Calu3 (cell line): ENCODE data around the gene GNAS. TPM values are rescaled to one million over a fixed set of nuclear protein-coding genes. Genes with fewer than 3 reads are reported as not detected.

Experiments
- BruUV-seq: library from RNA; stranded (reverse); fragments of 400-500 nt; replicated peaks from 2 replicates; lab custom pipeline; 2021; lab: Mats Ljungman, UMichigan
- CTCF ChIA-PET: fragments of 300-600 bp; sonication (Branson Sonifier 250); formaldehyde crosslinking; loops from one replicate; lab custom pipeline; 2022; ENCODE audit warnings: antibody characterized with exemption; lab: Charles Lee
- DNase-seq: peaks from one replicate; pipeline ENCODE4 v3.0.0; 2022
- H3K27ac Mint-ChIP-seq: one replicate; pipeline ENCODE4 v1.8.0; 2022; ENCODE audit warnings: mixed read lengths; ENCODE audit not compliant: unreplicated experiment
- H3K27me3 Mint-ChIP-seq: one replicate; pipeline ENCODE4 v1.8.0; 2022; ENCODE audit warnings: mixed read lengths; ENCODE audit not compliant: unreplicated experiment
- H3K36me3 Mint-ChIP-seq: one replicate; pipeline ENCODE4 v1.8.0; 2022; ENCODE audit warnings: mild to moderate bottlenecking, moderate library complexity, mixed read lengths; ENCODE audit not compliant: insufficient read depth, unreplicated experiment
- H3K4me1 Mint-ChIP-seq: one replicate; pipeline ENCODE4 v1.8.0; 2022; ENCODE audit warnings: mild to moderate bottlenecking, low read depth, mixed read lengths; ENCODE audit not compliant: unreplicated experiment
- H3K4me3 Mint-ChIP-seq: one replicate; pipeline ENCODE4 v1.8.0; 2022; ENCODE audit warnings: mild to moderate bottlenecking, low read depth, moderate library complexity, mixed read lengths; ENCODE audit not compliant: unreplicated experiment
- H3K9me3 Mint-ChIP-seq: one replicate; pipeline ENCODE4 v1.8.0; 2022; ENCODE audit warnings: low read depth, mixed read lengths; ENCODE audit not compliant: unreplicated experiment
- intact Hi-C: fragments of 100-400 bp; cut with micrococcal nuclease; formaldehyde crosslinking; loops from one replicate; pipeline ENCODE4 v1.10.0; 2022; ENCODE audit not compliant: unreplicated experiment
- total RNA-seq: library from RNA; stranded (reverse); gene quantifications from 2 replicates; pipeline ENCODE4 v1.2.3, GENCODE V29; 2022
- TF ChIP-seq, protein P1 (sequence below): fragments of 200-600 bp; IDR thresholded peaks from one replicate; pipeline ENCODE4 v1.8.0; 2022; ENCODE audit warnings: antibody characterized with exemption; ENCODE audit not compliant: unreplicated experiment

The GNAS gene
- total RNA-seq, 1 experiment from 2014 or later = 1,410 TPM

- Mint-ChIP-seq H3K4me3 (no peak overlapping the region), H3K9me3 (no peaks in the 10 kb centered on the region), H3K27ac (no peak overlapping the region), H3K4me1 (no peaks in the 10 kb centered on the region), H3K27me3 (peaks cover 10% of the 10 kb centered on the region), H3K36me3 (no peaks in the 10 kb centered on the region)
- DNase-seq = no peak
- CTCF ChIA-PET = no interaction called here
- no TSS peak for BruUV-seq
- TF ChIP-seq, protein P1, sequence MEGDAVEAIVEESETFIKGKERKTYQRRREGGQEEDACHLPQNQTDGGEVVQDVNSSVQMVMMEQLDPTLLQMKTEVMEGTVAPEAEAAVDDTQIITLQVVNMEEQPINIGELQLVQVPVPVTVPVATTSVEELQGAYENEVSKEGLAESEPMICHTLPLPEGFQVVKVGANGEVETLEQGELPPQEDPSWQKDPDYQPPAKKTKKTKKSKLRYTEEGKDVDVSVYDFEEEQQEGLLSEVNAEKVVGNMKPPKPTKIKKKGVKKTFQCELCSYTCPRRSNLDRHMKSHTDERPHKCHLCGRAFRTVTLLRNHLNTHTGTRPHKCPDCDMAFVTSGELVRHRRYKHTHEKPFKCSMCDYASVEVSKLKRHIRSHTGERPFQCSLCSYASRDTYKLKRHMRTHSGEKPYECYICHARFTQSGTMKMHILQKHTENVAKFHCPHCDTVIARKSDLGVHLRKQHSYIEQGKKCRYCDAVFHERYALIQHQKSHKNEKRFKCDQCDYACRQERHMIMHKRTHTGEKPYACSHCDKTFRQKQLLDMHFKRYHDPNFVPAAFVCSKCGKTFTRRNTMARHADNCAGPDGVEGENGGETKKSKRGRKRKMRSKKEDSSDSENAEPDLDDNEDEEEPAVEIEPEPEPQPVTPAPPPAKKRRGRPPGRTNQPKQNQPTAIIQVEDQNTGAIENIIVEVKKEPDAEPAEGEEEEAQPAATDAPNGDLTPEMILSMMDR = no peak
- intact Hi-C loops = no loop called here
Measured at GRCh38 chr20:58921564-58921963, 69.0 kb downstream of the GNAS start.

DNA sequence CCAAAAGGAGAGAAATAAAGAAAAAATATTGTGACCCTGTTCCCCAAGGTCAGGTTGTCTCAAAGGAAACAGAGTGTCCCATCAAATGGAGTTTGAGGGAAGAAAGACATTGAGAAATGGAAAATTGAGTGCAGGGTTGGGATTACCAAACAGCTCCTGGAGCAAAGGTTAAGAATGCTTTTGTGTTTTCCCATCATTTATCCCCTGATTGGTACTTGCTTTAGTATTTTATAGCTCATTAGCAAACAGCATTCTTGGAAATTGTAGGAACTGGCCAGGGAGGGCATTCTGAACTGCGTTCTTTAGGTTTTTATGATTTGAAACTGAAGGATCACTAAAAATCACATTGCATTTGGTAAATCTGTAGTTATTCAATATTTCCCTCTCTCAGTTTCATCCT, 69.5 kb downstream of the GNAS start:
- no peaks in the 10 kb centered on the region for H3K36me3 Mint-ChIP-seq
- TF ChIP-seq, protein P1 = no peak
- CTCF ChIA-PET = no interaction called here
- H3K4me3 Mint-ChIP-seq = no peak overlapping the region
- no TSS peak for BruUV-seq
- H3K27ac Mint-ChIP-seq = no peak overlapping the region
- peaks cover 10% of the 10 kb centered on the region for H3K27me3 Mint-ChIP-seq
- H3K9me3 Mint-ChIP-seq = no peaks in the 10 kb centered on the region
- DNase-seq = no peak
- intact Hi-C loops = no loop called here
- no peaks in the 10 kb centered on the region for H3K4me1 Mint-ChIP-seq

DNA sequence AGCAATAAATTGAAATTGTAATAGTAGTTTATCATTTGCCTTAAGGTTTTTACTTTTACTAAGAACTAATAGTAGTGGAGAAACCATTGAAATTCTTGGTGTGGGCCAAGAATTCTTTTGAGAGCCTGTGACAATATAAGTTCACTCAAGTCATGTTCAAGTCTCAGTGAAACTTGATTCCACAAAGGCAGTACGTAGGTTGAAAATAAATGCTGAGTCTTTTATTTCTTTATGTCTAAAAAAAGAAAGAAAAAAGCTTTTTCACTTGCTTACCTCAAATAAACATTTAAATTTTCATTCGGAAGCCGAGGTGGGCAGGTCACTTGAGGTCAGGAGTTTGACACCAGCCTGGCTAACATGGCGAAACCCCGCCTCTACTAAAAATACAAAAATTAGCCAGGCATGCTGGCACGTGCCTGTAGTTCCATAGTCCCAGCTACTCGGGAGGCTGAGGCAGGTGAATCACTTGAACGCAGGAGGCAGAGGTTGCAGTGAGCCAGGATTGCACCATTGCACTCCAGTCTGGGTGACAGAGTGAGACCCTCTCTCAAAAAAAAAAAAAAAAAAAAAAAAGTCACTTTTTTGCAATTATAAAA, 70.7 kb downstream of the GNAS start:
- Mint-ChIP-seq H3K27me3 (peaks cover 10% of the 10 kb centered on the region), H3K36me3 (no peaks in the 10 kb centered on the region), H3K27ac (no peak overlapping the region), H3K9me3 (no peaks in the 10 kb centered on the region), H3K4me3 (no peak overlapping the region), H3K4me1 (no peaks in the 10 kb centered on the region)
- BruUV-seq = no TSS peak
- intact Hi-C loops = no loop called here
- TF ChIP-seq, protein P1 = no peak
- CTCF ChIA-PET = interaction anchor here (0.6 to 1.0 kb wide), 3 partner anchors 9 to 755 kb away, joined by 3 to 5 read pairs (median 3); no protein-coding TSS in a partner anchor
- no peak for DNase-seq

- H3K36me3 Mint-ChIP-seq = no peaks in the 10 kb centered on the region
- H3K27me3 Mint-ChIP-seq = peaks cover 26% of the 10 kb centered on the region
- no peak for DNase-seq
- no peaks in the 10 kb centered on the region for H3K4me1 Mint-ChIP-seq
- CTCF ChIA-PET = no interaction called here
- BruUV-seq = no TSS peak
- TF ChIP-seq, protein P1 = no peak
- H3K27ac Mint-ChIP-seq = no peak overlapping the region
- no peak overlapping the region for H3K4me3 Mint-ChIP-seq
- intact Hi-C loops = no loop called here
- no peaks in the 10 kb centered on the region for H3K9me3 Mint-ChIP-seq
Measured at GRCh38 chr20:58926802-58927489, 74.4 kb downstream of the GNAS start.
